Cardiac muscle cell (in vitro differentiated cells and primary cell): ENCODE measurements around the gene USP17L18. TPM values are rescaled to one million over a fixed set of nuclear protein-coding genes. Genes with fewer than 3 reads are reported as not detected.
"Not testable (repeated sequence)": the region's sequence is repeated elsewhere in the genome, so short reads cannot be mapped to it uniquely, and the experiment has no call there.

Experiments used
- DNase-seq, 2 donors: peaks; one replicate each; pipeline versions ENCODE4 v3.0.0 to v3.0.0-alpha.2; 2010 to 2017; ENCODE audit warnings: low read depth in 1 of 2, low spot score in 1 of 2
- H3K27ac ChIP-seq: fragments of 200-600 bp; sonication (generic); 2 replicates; pipeline ENCODE4 v1.5.1; 2016
- H3K27me3 ChIP-seq: fragments of 200-600 bp; sonication (generic); 2 replicates; pipeline ENCODE4 v1.6.0; 2016; ENCODE audit warnings: control low read depth
- H3K36me3 ChIP-seq: fragments of 200-600 bp; sonication (generic); 2 replicates; pipeline ENCODE4 v1.5.1; 2016; ENCODE audit warnings: control low read depth
- H3K4me1 ChIP-seq: fragments of 200-600 bp; sonication (generic); 2 replicates; pipeline ENCODE4 v1.8.1; 2017; ENCODE audit warnings: low read depth, mild to moderate bottlenecking, mixed run types
- H3K4me3 ChIP-seq: fragments of 200-600 bp; sonication (generic); 2 replicates; pipeline ENCODE4 v1.5.1; 2016; ENCODE audit warnings: mild to moderate bottlenecking
- H3K9me3 ChIP-seq: fragments of 200-600 bp; sonication (generic); 2 replicates; pipeline ENCODE4 v1.5.1; 2017; ENCODE audit warnings: low read depth, mild to moderate bottlenecking, control low read depth
- polyA plus RNA-seq: library from polyadenylated mRNA; unstranded; fragments of >200 nt; fragmentation: Nextera tagmentation; extraction: Ambion mirVana; gene quantifications from 2 replicates; pipeline ENCODE4 v1.2.1, GENCODE V29; 2016
- total RNA-seq: library from RNA; depleted of rRNA; stranded (reverse); fragments of >200 nt; gene quantifications from 2 replicates; pipeline ENCODE4 v1.2.3, GENCODE V29; 2016

USP17L18 gene, protein sequence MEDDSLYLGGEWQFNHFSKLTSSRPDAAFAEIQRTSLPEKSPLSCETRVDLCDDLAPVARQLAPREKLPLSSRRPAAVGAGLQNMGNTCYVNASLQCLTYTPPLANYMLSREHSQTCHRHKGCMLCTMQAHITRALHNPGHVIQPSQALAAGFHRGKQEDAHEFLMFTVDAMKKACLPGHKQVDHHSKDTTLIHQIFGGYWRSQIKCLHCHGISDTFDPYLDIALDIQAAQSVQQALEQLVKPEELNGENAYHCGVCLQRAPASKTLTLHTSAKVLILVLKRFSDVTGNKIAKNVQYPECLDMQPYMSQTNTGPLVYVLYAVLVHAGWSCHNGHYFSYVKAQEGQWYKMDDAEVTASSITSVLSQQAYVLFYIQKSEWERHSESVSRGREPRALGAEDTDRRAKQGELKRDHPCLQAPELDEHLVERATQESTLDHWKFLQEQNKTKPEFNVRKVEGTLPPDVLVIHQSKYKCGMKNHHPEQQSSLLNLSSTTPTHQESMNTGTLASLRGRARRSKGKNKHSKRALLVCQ
- total RNA-seq (not detected in 2 replicates), polyA plus RNA-seq (not detected in 2 replicates)

DNA sequence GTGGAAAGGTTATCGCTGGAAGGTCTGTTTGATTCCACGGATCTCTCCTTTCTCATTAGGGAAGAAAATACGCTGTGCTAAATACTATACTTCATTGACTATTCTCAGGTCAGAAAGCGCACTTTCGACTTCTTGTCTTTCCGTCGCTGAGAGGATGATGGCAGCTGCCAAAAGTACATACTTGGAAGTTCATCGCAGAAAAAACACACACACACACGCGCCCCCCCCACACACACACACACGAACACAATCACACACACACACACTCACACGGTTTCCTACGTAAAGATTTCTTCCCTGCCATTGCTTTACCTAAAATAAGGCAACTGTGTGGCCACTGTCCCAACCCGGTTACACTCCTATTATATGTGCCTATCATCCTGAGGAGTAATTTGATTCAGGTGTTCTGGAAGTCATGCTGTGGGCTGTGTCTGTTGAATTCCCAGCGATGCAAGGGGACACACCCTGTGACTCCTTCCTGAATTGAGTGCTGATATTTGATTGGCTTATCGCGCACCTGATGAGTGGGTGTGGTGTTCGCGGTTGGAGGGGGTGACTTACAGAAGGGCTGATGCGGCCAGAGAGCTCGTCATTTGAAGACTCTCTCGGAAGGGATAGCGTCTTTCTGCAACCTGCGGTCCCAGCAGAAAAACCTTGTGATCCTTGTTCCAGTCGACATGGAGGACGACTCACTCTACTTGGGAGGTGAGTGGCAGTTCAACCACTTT is at the start of gene USP17L18:
USP17L18 (plus strand) TSS at position 678 of the 728 bp plus-strand sequence; CDS start at position 678, 0 bp downstream.
- H3K27ac ChIP-seq, H3K9me3 ChIP-seq, H3K27me3 ChIP-seq, H3K4me3 ChIP-seq, H3K4me1 ChIP-seq, H3K36me3 ChIP-seq: not testable (repeated sequence)
- peak in 1 of 2 donors; percentile 0 for DNase-seq

DNA sequence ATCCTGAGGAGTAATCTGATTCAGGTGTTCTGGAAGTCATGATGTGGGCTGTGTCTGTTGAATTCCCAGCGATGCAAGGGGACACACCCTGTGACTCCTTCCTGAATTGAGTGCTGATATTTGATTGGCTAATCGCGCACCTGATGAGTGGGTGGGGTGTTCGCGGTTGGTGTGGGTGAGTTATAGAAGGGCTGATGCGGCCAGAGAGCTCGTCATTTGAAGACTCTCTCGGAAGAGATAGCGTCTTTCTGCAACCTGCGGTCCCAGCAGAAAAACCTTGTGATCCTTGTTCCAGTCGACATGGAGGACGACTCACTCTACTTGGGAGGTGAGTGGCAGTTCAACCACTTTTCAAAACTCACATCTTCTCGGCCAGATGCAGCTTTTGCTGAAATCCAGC is 38.1 kb upstream of the USP17L18 start, which contains the start of gene USP17L10:
USP17L10 (plus strand) TSS at position 301 of the 400 bp plus-strand sequence; CDS start at position 301, 0 bp downstream.
- H3K4me3 ChIP-seq, H3K36me3 ChIP-seq, H3K27ac ChIP-seq, H3K9me3 ChIP-seq, H3K27me3 ChIP-seq, DNase-seq, H3K4me1 ChIP-seq: not testable (repeated sequence)

DNA sequence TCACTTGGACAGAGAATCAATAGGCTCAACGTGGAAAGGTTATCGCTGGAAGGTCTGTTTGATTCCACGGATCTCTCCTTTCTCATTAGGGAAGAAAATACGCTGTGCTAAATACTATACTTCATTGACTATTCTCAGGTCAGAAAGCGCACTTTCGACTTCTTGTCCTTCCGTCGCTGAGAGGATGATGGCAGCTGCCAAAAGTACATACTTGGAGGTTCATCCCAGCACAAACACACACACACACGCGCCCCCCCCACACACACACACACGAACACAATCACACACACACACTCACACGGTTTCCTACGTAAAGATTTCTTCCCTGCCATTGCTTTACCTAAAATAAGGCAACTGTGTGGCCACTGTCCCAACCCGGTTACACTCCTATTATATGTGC is 33.7 kb upstream of the USP17L18 start:
- not testable (repeated sequence) for H3K27ac ChIP-seq, H3K4me1 ChIP-seq, H3K4me3 ChIP-seq, H3K9me3 ChIP-seq, H3K27me3 ChIP-seq, DNase-seq, H3K36me3 ChIP-seq

DNA sequence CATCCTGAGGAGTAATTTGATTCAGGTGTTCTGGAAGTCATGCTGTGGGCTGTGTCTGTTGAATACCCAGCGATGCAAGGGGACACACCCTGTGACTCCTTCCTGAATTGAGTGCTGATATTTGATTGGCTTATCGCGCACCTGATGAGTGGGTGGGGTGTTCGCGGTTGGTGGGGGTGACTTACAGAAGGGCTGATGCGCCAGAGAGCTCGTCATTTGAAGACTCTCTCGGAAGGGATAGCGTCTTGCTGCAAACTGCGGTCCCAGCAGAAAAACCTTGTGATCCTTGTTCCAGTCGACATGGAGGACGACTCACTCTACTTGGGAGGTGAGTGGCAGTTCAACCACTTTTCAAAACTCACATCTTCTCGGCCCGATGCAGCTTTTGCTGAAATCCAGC is 33.3 kb upstream of the USP17L18 start, which contains the start of gene USP17L11:
USP17L11 (plus strand) TSS at position 301 of the 400 bp plus-strand sequence; CDS start at position 301, 0 bp downstream.
- not testable (repeated sequence) for H3K27me3 ChIP-seq, H3K27ac ChIP-seq, H3K36me3 ChIP-seq, H3K4me1 ChIP-seq, H3K4me3 ChIP-seq, H3K9me3 ChIP-seq, DNase-seq

DNA sequence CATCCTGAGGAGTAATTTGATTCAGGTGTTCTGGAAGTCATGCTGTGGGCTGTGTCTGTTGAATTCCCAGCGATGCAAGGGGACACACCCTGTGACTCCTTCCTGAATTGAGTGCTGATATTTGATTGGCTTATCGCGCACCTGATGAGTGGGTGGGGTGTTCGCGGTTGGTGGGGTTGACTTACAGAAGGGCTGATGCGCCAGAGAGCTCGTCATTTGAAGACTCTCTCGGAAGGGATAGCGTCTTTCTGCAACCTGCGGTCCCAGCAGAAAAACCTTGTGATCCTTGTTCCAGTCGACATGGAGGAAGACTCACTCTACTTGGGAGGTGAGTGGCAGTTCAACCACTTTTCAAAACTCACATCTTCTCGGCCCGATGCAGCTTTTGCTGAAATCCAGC is 28.6 kb upstream of the USP17L18 start, which contains the start of gene USP17L12:
USP17L12 (plus strand) TSS at position 301 of the 400 bp plus-strand sequence; CDS start at position 301, 0 bp downstream.
- not testable (repeated sequence) for H3K4me1 ChIP-seq, H3K9me3 ChIP-seq, H3K27me3 ChIP-seq, DNase-seq, H3K4me3 ChIP-seq, H3K27ac ChIP-seq, H3K36me3 ChIP-seq

DNA sequence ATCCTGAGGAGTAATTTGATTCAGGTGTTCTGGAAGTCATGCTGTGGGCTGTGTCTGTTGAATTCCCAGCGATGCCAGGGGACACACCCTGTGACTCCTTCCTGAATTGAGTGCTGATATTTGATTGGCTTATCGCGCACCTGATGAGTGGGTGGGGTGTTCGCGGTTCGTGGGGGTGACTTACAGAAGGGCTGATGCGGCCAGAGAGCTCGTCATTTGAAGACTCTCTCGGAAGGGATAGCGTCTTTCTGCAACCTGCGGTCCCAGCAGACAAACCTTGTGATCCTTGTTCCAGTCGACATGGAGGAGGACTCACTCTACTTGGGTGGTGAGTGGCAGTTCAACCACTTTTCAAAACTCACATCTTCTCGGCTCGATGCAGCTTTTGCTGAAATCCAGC is 23.8 kb upstream of the USP17L18 start, which contains the start of gene USP17L13:
USP17L13 (plus strand) TSS at position 301 of the 400 bp plus-strand sequence; CDS start at position 301, 0 bp downstream.
- H3K4me3 ChIP-seq, H3K4me1 ChIP-seq, H3K27ac ChIP-seq, H3K9me3 ChIP-seq, H3K27me3 ChIP-seq, DNase-seq, H3K36me3 ChIP-seq: not testable (repeated sequence)

DNA sequence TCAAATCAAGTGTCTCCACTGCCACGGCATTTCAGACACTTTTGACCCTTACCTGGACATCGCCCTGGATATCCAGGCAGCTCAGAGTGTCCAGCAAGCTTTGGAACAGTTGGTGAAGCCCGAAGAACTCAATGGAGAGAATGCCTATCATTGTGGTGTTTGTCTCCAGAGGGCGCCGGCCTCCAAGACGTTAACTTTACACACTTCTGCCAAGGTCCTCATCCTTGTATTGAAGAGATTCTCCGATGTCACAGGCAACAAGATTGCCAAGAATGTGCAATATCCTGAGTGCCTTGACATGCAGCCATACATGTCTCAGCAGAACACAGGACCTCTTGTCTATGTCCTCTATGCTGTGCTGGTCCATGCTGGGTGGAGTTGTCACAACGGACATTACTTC is 18.2 kb upstream of the USP17L18 start:
- H3K9me3 ChIP-seq, H3K4me1 ChIP-seq, H3K27ac ChIP-seq, DNase-seq, H3K27me3 ChIP-seq, H3K4me3 ChIP-seq, H3K36me3 ChIP-seq: not testable (repeated sequence)

DNA sequence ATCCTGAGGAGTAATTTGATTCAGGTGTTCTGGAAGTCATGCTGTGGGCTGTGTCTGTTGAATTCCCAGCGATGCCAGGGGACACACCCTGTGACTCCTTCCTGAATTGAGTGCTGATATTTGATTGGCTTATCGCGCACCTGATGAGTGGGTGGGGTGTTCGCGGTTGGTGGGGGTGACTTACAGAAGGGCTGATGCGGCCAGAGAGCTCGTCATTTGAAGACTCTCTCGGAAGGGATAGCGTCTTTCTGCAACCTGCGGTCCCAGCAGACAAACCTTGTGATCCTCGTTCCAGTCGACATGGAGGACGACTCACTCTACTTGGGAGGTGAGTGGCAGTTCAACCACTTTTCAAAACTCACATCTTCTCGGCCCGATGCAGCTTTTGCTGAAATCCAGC is 14.3 kb upstream of the USP17L18 start, which contains the start of gene USP17L15:
USP17L15 (plus strand) TSS at position 301 of the 400 bp plus-strand sequence; CDS start at position 301, 0 bp downstream.
- H3K36me3 ChIP-seq, H3K4me1 ChIP-seq, H3K4me3 ChIP-seq, DNase-seq, H3K27me3 ChIP-seq, H3K27ac ChIP-seq, H3K9me3 ChIP-seq: not testable (repeated sequence)

DNA sequence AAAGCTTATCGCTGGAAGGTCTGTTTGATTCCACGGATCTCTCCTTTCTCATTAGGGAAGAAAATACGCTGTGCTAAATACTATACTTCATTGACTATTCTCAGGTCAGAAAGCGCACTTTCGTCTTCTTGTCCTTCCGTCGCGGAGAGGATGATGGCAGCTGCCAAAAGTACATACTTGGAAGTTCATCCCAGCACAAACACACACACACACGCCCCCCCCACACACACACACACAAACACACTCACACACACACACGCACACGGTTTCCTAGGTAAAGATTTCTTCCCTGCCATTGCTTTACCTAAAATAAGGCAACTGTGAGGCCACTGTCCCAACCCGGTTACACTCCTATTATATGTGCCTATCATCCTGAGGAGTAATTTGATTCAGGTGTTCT is 10.0 kb upstream of the USP17L18 start:
- H3K4me1 ChIP-seq, H3K27ac ChIP-seq, H3K36me3 ChIP-seq, H3K27me3 ChIP-seq, H3K9me3 ChIP-seq, H3K4me3 ChIP-seq: not testable (repeated sequence)
- DNase-seq: peak; percentile 0

DNA sequence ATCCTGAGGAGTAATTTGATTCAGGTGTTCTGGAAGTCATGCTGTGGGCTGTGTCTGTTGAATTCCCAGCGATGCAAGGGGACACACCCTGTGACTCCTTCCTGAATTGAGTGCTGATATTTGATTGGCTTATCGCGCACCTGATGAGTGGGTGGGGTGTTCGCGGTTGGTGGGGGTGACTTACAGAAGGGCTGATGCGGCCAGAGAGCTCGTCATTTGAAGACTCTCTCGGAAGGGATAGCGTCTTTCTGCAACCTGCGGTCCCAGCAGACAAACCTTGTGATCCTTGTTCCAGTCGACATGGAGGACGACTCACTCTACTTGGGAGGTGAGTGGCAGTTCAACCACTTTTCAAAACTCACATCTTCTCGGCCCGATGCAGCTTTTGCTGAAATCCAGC is 4.9 kb upstream of the USP17L18 start, which contains the start of gene USP17L17:
USP17L17 (plus strand) TSS at position 301 of the 400 bp plus-strand sequence; CDS start at position 301, 0 bp downstream.
- DNase-seq, H3K36me3 ChIP-seq, H3K4me3 ChIP-seq, H3K27ac ChIP-seq, H3K4me1 ChIP-seq, H3K27me3 ChIP-seq, H3K9me3 ChIP-seq: not testable (repeated sequence)

DNA sequence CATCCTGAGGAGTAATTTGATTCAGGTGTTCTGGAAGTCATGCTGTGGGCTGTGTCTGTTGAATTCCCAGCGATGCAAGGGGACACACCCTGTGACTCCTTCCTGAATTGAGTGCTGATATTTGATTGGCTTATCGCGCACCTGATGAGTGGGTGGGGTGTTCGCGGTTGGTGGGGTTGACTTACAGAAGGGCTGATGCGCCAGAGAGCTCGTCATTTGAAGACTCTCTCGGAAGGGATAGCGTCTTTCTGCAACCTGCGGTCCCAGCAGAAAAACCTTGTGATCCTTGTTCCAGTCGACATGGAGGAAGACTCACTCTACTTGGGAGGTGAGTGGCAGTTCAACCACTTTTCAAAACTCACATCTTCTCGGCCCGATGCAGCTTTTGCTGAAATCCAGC is 4.6 kb downstream of the USP17L18 start, which contains the start of gene USP17L19:
USP17L19 (plus strand) TSS at position 301 of the 400 bp plus-strand sequence; CDS start at position 301, 0 bp downstream.
- not testable (repeated sequence) for H3K27ac ChIP-seq, H3K27me3 ChIP-seq, H3K9me3 ChIP-seq, H3K36me3 ChIP-seq, DNase-seq, H3K4me3 ChIP-seq, H3K4me1 ChIP-seq

DNA sequence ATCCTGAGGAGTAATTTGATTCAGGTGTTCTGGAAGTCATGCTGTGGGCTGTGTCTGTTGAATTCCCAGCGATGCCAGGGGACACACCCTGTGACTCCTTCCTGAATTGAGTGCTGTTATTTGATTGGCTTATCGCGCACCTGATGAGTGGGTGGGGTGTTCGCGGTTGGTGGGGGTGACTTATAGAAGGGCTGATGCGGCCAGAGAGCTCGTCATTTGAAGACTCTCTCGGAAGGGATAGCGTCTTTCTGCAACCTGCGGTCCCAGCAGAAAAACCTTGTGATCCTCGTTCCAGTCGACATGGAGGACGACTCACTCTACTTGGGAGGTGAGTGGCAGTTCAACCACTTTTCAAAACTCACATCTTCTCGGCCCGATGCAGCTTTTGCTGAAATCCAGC is 9.4 kb downstream of the USP17L18 start, which contains the start of gene USP17L20:
USP17L20 (plus strand) TSS at position 301 of the 400 bp plus-strand sequence; CDS start at position 301, 0 bp downstream.
- DNase-seq, H3K4me1 ChIP-seq, H3K9me3 ChIP-seq, H3K36me3 ChIP-seq, H3K4me3 ChIP-seq, H3K27me3 ChIP-seq, H3K27ac ChIP-seq: not testable (repeated sequence)

DNA sequence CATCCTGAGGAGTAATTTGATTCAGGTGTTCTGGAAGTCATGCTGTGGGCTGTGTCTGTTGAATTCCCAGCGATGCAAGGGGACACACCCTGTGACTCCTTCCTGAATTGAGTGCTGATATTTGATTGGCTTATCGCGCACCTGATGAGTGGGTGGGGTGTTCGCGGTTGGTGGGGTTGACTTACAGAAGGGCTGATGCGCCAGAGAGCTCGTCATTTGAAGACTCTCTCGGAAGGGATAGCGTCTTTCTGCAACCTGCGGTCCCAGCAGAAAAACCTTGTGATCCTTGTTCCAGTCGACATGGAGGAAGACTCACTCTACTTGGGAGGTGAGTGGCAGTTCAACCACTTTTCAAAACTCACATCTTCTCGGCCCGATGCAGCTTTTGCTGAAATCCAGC is 14.1 kb downstream of the USP17L18 start, which contains the start of gene USP17L21:
USP17L21 (plus strand) TSS at position 301 of the 400 bp plus-strand sequence; CDS start at position 301, 0 bp downstream.
- H3K27ac ChIP-seq, H3K4me1 ChIP-seq, H3K4me3 ChIP-seq, H3K36me3 ChIP-seq, H3K27me3 ChIP-seq, DNase-seq, H3K9me3 ChIP-seq: not testable (repeated sequence)
